Upper lobe of left lung (tissue), 6 donors: ENCODE measurements around the gene GNAZ. TPM values are rescaled to one million over a fixed set of nuclear protein-coding genes. Genes with fewer than 3 reads are reported as not detected.

Source experiments
- ATAC-seq, 2 donors: fragments of 200-7000 bp; cut with Tn5 transposase; one replicate each; pipeline ENCODE4 v1.9.1; 2022; ENCODE audit warnings: mild to moderate bottlenecking in 2 of 2, moderate library complexity in 2 of 2; ENCODE audit not compliant: low FRiP score in 2 of 2
- DNase-seq, 2 donors: peaks; one replicate each; pipeline ENCODE4 v3.0.0-alpha.2; 2019 to 2020
- H3K27ac ChIP-seq, 4 donors: fragments of 200-600 bp; sonication (generic); one replicate each; pipeline ENCODE4 v1.5.1; 2016 to 2019
- H3K27me3 ChIP-seq, 4 donors: fragments of 200-600 bp; sonication (generic); one replicate each; pipeline ENCODE4 v1.5.1; 2017 to 2019
- H3K36me3 ChIP-seq, 4 donors: fragments of 200-600 bp; sonication (generic); one replicate each; pipeline ENCODE4 v1.5.1; 2016 to 2019
- H3K4me1 ChIP-seq, 4 donors: fragments of 200-600 bp; sonication (generic); one replicate each; pipeline ENCODE4 v1.5.1; 2018 to 2019
- H3K4me3 ChIP-seq, 4 donors: fragments of 200-600 bp; sonication (generic); one replicate each; pipeline ENCODE4 v1.5.1; 2017 to 2019; ENCODE audit warnings: mild to moderate bottlenecking in 2 of 4, moderate library complexity in 1 of 4
- H3K9me3 ChIP-seq, 4 donors: fragments of 200-600 bp; sonication (generic); one replicate each; pipeline ENCODE4 v1.5.1; 2018 to 2019
- EP300 ChIP-seq, 4 donors: sonication (generic); formaldehyde crosslinking; IDR thresholded peaks; one replicate each; pipeline ENCODE4 v1.5.1; 2017; ENCODE audit warnings: antibody characterized with exemption in 4 of 4, control low read depth in 2 of 4
- POLR2A ChIP-seq, 4 donors: fragments of 450-650 bp; IDR thresholded peaks; one replicate each; pipeline ENCODE4 v1.5.1; 2016 to 2017; ENCODE audit warnings: antibody characterized with exemption in 4 of 4, mild to moderate bottlenecking in 2 of 4
- POLR2AphosphoS5 ChIP-seq, 2 donors: sonication (generic); formaldehyde crosslinking; IDR thresholded peaks; one replicate each; pipeline ENCODE4 v1.5.1; 2017; ENCODE audit warnings: antibody characterized with exemption in 2 of 2
- WGBS, 2 donors: methylation state at CpG; one replicate each; pipeline ENCODE4 v1.1.5; 2017 to 2018; 5-methylcytosine and 5-hydroxymethylcytosine counted together
- total RNA-seq, 6 donors: library from RNA; depleted of rRNA in 4 of 6; stranded (reverse); fragments of >200 nt in 4 of 6; gene quantifications; one replicate each; pipeline versions ENCODE4 v1.1.0 to v1.2.1, GENCODE V29; 2016 to 2021
- TF ChIP-seq, protein P1 (sequence below), 6 experiments: fragments of 450-650 bp in 4 of 6; fragments of 200-600 bp in 2 of 6; sonication (generic) in 2 of 6; IDR thresholded peaks; one replicate each; pipeline ENCODE4 v1.5.1; 2016 to 2019; ENCODE audit warnings: antibody characterized with exemption in 6 of 6
- donor health status: DM: no; HTN: no; CAD: no; lungs with moderate emphysema.
- donor health status: DM: no; HTN: yes; CAD: no; lungs with severe emphysema.

The GNAZ gene
- total RNA-seq, 6 donors from 2014 or later = 0.80 to 7.3 (median 2.7) TPM; not detected in 1

DNA sequence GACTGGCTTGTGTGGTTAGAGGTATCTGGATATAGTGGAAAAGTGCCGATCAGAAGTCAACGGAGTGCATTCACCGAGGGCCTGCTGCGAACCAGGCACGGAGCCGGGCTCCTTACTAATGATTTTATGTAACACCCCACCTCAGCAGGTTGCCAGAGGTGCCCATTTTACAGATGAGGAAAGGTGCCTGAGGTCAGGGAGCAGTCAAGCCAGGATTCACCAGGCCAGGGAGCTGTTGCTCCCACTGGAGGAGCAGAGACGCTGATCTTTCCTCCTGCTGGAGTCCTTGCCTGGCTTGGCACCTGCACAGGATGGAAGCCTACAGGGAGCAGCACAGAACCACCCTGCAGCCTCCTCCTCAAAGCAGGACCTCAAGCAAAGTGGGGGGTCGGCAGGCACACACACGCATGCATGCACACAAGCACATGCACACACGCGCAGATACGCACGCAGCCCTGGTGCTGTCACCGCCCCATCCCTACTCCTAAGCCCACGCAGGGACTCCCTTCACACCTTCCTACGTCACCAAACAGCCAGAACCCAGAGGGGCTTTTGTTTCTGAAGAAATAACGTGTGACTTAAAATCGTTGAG is 55.3 kb downstream of the GNAZ start:
- no peak overlapping the region for H3K27ac ChIP-seq
- WGBS, 2 donors = 87 to 88% methylated on average over 18 of the region's 18 CpGs
- no peak overlapping the region for H3K4me3 ChIP-seq
- H3K36me3 ChIP-seq = no peaks in the 10 kb centered on the region
- DNase-seq = no peak
- no peaks in the 10 kb centered on the region for H3K27me3 ChIP-seq
- no peaks in the 10 kb centered on the region for H3K9me3 ChIP-seq
- TF ChIP-seq EP300 (IDR thresholded peaks at IDR 0.05) (no peak), POLR2AphosphoS5 (IDR thresholded peaks at IDR 0.05) (no peak), POLR2A (IDR thresholded peaks at IDR 0.05) (no peak)
- TF ChIP-seq, protein P1, sequence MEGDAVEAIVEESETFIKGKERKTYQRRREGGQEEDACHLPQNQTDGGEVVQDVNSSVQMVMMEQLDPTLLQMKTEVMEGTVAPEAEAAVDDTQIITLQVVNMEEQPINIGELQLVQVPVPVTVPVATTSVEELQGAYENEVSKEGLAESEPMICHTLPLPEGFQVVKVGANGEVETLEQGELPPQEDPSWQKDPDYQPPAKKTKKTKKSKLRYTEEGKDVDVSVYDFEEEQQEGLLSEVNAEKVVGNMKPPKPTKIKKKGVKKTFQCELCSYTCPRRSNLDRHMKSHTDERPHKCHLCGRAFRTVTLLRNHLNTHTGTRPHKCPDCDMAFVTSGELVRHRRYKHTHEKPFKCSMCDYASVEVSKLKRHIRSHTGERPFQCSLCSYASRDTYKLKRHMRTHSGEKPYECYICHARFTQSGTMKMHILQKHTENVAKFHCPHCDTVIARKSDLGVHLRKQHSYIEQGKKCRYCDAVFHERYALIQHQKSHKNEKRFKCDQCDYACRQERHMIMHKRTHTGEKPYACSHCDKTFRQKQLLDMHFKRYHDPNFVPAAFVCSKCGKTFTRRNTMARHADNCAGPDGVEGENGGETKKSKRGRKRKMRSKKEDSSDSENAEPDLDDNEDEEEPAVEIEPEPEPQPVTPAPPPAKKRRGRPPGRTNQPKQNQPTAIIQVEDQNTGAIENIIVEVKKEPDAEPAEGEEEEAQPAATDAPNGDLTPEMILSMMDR (IDR thresholded peaks at IDR 0.05) = no peak
- no peak for ATAC-seq
- H3K4me1 ChIP-seq = no peaks in the 10 kb centered on the region

DNA sequence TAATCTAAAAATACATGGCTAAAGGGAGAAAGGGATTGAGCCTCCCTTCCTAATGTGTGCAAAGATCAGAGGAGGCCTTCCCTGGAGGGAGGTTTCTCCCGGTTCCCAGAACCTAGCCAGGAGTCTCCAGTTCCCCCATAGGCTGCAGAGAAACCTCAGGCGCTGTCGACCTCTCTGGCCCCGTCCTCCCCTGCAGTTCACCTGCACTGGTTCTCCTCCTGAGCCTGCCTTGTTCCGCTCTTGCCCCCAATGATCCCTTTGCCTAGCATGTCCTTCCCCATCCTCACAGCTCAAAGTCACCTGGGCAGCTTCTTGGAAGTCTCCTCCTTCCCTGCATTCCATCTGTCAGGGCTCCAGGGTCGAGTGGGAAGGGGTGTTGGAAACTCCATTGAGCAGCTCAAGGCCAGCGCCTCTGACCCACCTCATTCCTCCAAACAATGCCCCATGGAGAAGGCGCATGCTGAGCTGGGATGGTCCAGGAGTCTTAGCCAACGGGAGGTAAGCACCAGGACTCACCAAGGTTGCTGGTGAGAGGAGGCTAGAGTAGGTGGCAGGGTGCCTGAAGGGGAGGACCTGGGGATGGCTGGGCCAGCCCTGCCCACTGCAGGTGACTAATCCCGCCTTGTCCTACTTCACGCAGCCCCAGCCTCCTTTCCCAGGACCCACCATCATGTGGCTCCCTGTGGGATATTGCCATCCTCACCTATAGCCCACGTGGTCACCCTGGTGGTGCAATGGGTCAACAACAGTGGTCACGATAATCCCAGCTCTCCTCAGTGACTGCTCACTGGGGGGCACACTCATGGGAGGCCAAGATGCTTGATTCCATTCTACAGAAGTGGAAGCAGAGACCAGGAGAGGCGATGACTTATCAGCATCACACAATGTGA is 56.1 kb downstream of the GNAZ start:
- TF ChIP-seq POLR2A (IDR thresholded peaks at IDR 0.05) = no peak
- TF ChIP-seq EP300 (IDR thresholded peaks at IDR 0.05) = no peak
- TF ChIP-seq POLR2AphosphoS5 (IDR thresholded peaks at IDR 0.05) = no peak
- TF ChIP-seq, protein P1 (IDR thresholded peaks at IDR 0.05) = no peak
- Histone ChIP-seq H3K4me3 (no peak overlapping the region), H3K27me3 (no peaks in the 10 kb centered on the region), H3K27ac (no peak overlapping the region), H3K36me3 (no peaks in the 10 kb centered on the region), H3K9me3 (no peaks in the 10 kb centered on the region), H3K4me1 (no peaks in the 10 kb centered on the region)
- no peak for DNase-seq
- no peak for ATAC-seq
- 84 to 87% methylated on average over 11 to 14 of the region's 14 CpGs for WGBS, 2 donors

DNA sequence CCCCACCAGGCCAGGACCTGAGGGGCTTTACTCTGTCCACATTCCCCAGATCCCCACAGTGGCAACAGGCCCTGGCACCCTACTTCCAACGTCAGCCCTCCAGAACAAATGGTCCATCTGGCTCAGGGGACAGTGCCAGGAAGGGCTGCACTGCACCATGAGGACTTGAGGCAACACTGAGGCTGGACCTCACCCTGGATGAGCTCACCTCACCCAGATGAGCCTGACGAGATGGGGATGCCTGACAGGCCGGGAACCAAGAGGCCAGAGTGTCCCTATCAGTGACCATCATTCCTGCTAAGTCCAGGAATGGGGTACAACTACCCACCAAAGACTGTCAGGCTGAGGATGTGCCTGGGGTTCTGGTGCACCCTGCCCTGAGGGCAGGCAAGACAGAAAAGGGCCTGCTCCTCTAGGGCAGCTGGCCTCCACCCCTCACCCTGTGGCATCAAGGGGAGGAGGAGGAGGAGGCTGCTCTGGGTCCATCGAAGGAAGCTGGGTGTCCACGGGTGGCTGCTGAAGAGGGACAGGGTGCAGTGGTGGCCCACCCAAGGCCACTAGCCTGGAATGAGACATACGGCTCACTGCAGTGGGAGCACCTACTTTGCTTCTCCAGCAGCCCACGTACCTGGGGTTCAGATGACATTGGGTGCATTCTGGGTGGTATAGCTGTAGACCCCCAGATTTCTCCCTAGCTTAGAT is 56.9 kb downstream of the GNAZ start:
- ATAC-seq = no peak
- 86 to 87% methylated on average over 6 to 7 of the region's 7 CpGs for WGBS, 2 donors
- no peak for TF ChIP-seq POLR2A (IDR thresholded peaks at IDR 0.05)
- TF ChIP-seq POLR2AphosphoS5 (IDR thresholded peaks at IDR 0.05) = no peak
- TF ChIP-seq, protein P1 (IDR thresholded peaks at IDR 0.05) = no peak
- TF ChIP-seq EP300 (IDR thresholded peaks at IDR 0.05) = no peak
- DNase-seq = no peak
- Histone ChIP-seq H3K27ac (no peak overlapping the region), H3K36me3 (no peaks in the 10 kb centered on the region), H3K9me3 (no peaks in the 10 kb centered on the region), H3K27me3 (no peaks in the 10 kb centered on the region), H3K4me1 (no peaks in the 10 kb centered on the region), H3K4me3 (no peak overlapping the region)

DNA sequence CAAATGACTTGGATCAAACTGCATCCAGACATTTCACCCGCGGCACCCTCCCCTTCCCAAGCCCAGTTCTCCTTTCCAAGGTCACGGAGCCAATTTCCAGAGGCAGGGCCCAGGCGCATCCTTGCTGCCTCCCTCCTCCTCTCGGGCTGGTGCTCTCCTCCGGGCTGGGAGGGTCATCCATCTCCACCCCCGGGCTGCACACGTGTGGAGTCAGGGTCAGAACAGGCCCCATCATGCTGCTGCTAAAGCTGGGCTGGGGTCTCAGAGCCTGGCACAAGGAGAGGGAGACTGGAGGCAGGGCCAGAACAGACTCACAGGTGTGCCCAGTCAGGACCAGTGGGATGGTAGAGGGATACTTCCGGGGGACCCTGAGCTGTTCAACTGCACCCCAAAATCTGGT is 57.5 kb downstream of the GNAZ start:
- WGBS, 2 donors = 81 to 86% methylated on average over 6 to 9 of the region's 9 CpGs
- H3K4me3 ChIP-seq = no peak overlapping the region
- no peaks in the 10 kb centered on the region for H3K36me3 ChIP-seq
- ATAC-seq (no peak), DNase-seq (no peak)
- H3K27ac ChIP-seq = no peak overlapping the region
- H3K27me3 ChIP-seq = no peaks in the 10 kb centered on the region
- H3K9me3 ChIP-seq = no peaks in the 10 kb centered on the region
- no peaks in the 10 kb centered on the region for H3K4me1 ChIP-seq
- TF ChIP-seq POLR2AphosphoS5 (IDR thresholded peaks at IDR 0.05) (no peak), POLR2A (IDR thresholded peaks at IDR 0.05) (no peak), EP300 (IDR thresholded peaks at IDR 0.05) (no peak)
- TF ChIP-seq, protein P1 (IDR thresholded peaks at IDR 0.05) = no peak
